Adrenal gland (tissue), 12 donors: ENCODE results near the gene NBEAL2. TPM values are rescaled to one million over a fixed set of nuclear protein-coding genes. Genes with fewer than 3 reads are reported as not detected.

ENCODE experiments used
- DNase-seq, 7 donors: peaks; one replicate each; pipeline ENCODE4 v3.0.0-alpha.2; 2019 to 2020
- H3K27ac ChIP-seq, 5 donors: fragments of 200-600 bp; sonication (generic) in 4 of 5; 1 replicate in 3 of 5; 2 replicates in 2 of 5; pipeline versions ENCODE4 v1.5.1 to v1.8.0; 2016 to 2020; ENCODE audit warnings: mild to moderate bottlenecking in 1 of 5
- H3K27me3 ChIP-seq: fragments of 200-600 bp; 2 replicates; pipeline ENCODE4 v1.8.0; 2021
- H3K36me3 ChIP-seq, 2 donors: fragments of 200-600 bp; replicated peaks in 1 of 2; 1 replicate in 1 of 2; 2 replicates in 1 of 2; pipeline versions ENCODE4 v1.5.1 to v1.8.0; 2018 to 2022
- H3K4me1 ChIP-seq, 2 donors: fragments of 200-600 bp; replicated peaks in 1 of 2; 1 replicate in 1 of 2; 2 replicates in 1 of 2; pipeline versions ENCODE4 v1.5.1 to v1.8.0; 2018 to 2021
- H3K4me3 ChIP-seq, 4 donors: fragments of 200-600 bp; sonication (generic) in 3 of 4; one replicate each; pipeline ENCODE4 v1.5.1; 2016 to 2018
- H3K9me3 ChIP-seq, 3 donors: fragments of 200-600 bp; sonication (generic) in 1 of 3; replicated peaks in 1 of 3; 1 replicate in 2 of 3; 2 replicates in 1 of 3; pipeline versions ENCODE4 v1.5.1 to v1.8.0; 2016 to 2021
- CTCF ChIP-seq, 6 experiments: fragments of 450-650 bp in 4 of 6; fragments of 200-600 bp in 2 of 6; sonication (generic) in 1 of 6; IDR thresholded peaks; 1 replicate in 5 of 6; 2 replicates in 1 of 6; pipeline versions ENCODE4 v1.5.1 to v1.8.0; 2016 to 2021; ENCODE audit warnings: antibody characterized with exemption in 6 of 6, mild to moderate bottlenecking in 2 of 6, moderate library complexity in 1 of 6
- POLR2A ChIP-seq, 2 donors: fragments of 450-650 bp; IDR thresholded peaks; one replicate each; pipeline ENCODE4 v1.6.1; 2017; ENCODE audit warnings: antibody characterized with exemption in 2 of 2, mild to moderate bottlenecking in 2 of 2, moderate library complexity in 1 of 2
- WGBS, 4 donors: extraction: QIAGEN DNeasy Blood & Tissue Kit in 2 of 4; methylation state at CpG; one replicate each; pipeline versions ENCODE4 v1.1.5 to v1.1.7; 2013 to 2017; 5-methylcytosine and 5-hydroxymethylcytosine counted together
- intact Hi-C, 2 donors: fragments of 100-400 bp; cut with DNase I; formaldehyde crosslinking; loops; one replicate each; pipeline versions ENCODE4 v1.14.1 to v1.15.0; 2022 to 2023
- polyA plus RNA-seq, 3 donors: library from polyadenylated mRNA; stranded (reverse); fragments of 200-250 nt in 2 of 3; fragments of 350-450 nt in 1 of 3; fragmentation: Illumina TruSeq in 1 of 3; extraction: RNeasy Lipid Tissue Mini Kit (QIAGEN cat#74804) in 1 of 3; gene quantifications; one replicate each; pipeline ENCODE4 v1.2.3, GENCODE V29; 2013 to 2014
- total RNA-seq, 9 donors: library from RNA; depleted of rRNA in 4 of 9; stranded (reverse); fragments of >200 nt in 4 of 9; fragments of 120-200 nt in 1 of 9; fragmentation: NEBNext Ultra II Directional in 1 of 9; extraction: Animal tissue kit (Norgen Biotek cat#: 25700) in 1 of 9; gene quantifications; one replicate each; pipeline versions ENCODE4 v1.1.0 to v1.2.4, GENCODE V29; 2013 to 2023
- donor health status: healthy with polysubstance abuse.
- donor health status: Bipolar disorder and iron deficiency.
- donor health status: DM: yes; HTN: yes; CAD: no.
- donor health status: DM: no; HTN: no; CAD: no.
- donor health status: DM: no; HTN: no; CAD: no.
- donor health status: DM: yes; HTN: yes; CAD: no.

The NBEAL2 gene
- total and polyA plus RNA-seq, 12 donors, result 7.3 to 154 (median 29.0) TPM

- 75 to 95% (median 76%) methylated on average over 6 to 22 of the region's 22 CpGs for WGBS, 4 donors
- no peak overlapping the region for H3K27ac ChIP-seq
- peaks cover 0 to 29% of the 10 kb centered on the region in 2 donors for H3K36me3 ChIP-seq
- no peak for DNase-seq
- TF ChIP-seq CTCF (IDR thresholded peaks at IDR 0.05) (peak in 1 of 6 experiments; percentile 13), POLR2A (IDR thresholded peaks at IDR 0.05) (no peak)
- H3K27me3 ChIP-seq, result no peaks in the 10 kb centered on the region
- intact Hi-C loops, result loop anchor here (5.0 to 10.0 kb wide), 2 partner anchors 77 to 294 kb away; partner anchors contain the start of gene TMIE (in 1 of the 2)
- H3K9me3 ChIP-seq, result no peaks in the 10 kb centered on the region
- H3K4me1 ChIP-seq, result peaks cover 0 to 8% of the 10 kb centered on the region in 2 donors
- H3K4me3 ChIP-seq, result no peak overlapping the region
Measured at GRCh38 chr3:46998852-46999515, 19.5 kb downstream of the NBEAL2 start.

- no peak for TF ChIP-seq CTCF (IDR thresholded peaks at IDR 0.05)
- TF ChIP-seq POLR2A (IDR thresholded peaks at IDR 0.05), result no peak
- peaks cover 0 to 35% of the 10 kb centered on the region in 2 donors for H3K36me3 ChIP-seq
- H3K4me1 ChIP-seq, result peaks cover 0 to 8% of the 10 kb centered on the region in 2 donors
- no peaks in the 10 kb centered on the region for H3K27me3 ChIP-seq
- 85 to 92% (median 91%) methylated on average over 7 to 14 of the region's 14 CpGs for WGBS, 4 donors
- no peak overlapping the region for H3K4me3 ChIP-seq
- no peak overlapping the region for H3K27ac ChIP-seq
- intact Hi-C loops, result loop anchor here (5.0 to 10.0 kb wide), 3 partner anchors 77 to 325 kb away; partner anchors contain the start of gene TMIE (in 2 of the 2)
- no peak for DNase-seq
- no peaks in the 10 kb centered on the region for H3K9me3 ChIP-seq
Measured at GRCh38 chr3:46999516-47000197, 20.2 kb downstream of the NBEAL2 start.

- Histone ChIP-seq H3K9me3 (no peaks in the 10 kb centered on the region), H3K36me3 (peaks cover 0 to 35% of the 10 kb centered on the region in 2 donors), H3K27me3 (no peaks in the 10 kb centered on the region), H3K4me3 (no peak overlapping the region), H3K4me1 (peaks cover 0 to 8% of the 10 kb centered on the region in 2 donors), H3K27ac (no peak overlapping the region)
- intact Hi-C loops, result loop anchor here (10.0 kb wide), 2 partner anchors 296 to 324 kb away; partner anchors contain the start of gene TMIE (in 1 of the 2)
- TF ChIP-seq CTCF (IDR thresholded peaks at IDR 0.05), result no peak
- no peak for TF ChIP-seq POLR2A (IDR thresholded peaks at IDR 0.05)
- DNase-seq, result peak in 5 of 7 donors; percentile 55 to 73 (median 62)
- WGBS, 4 donors, result 96 to 100% (median 98%) methylated on average over 5 to 10 of the region's 10 CpGs; no CpG with 5 or more reads in 1 of the 4 donors
Measured at GRCh38 chr3:47000198-47000815, 20.8 kb downstream of the NBEAL2 start.
